AG10803 (cell line): Measurements from ENCODE around the gene S100P.

Experiments
- DNase-seq: peaks from one replicate; pipeline ENCODE4 v3.0.0; 2010; ENCODE audit warnings: low read depth
- H3K4me3 ChIP-seq: 2 replicates; pipeline ENCODE4 v1.5.1; 2011; ENCODE audit warnings: mild to moderate bottlenecking, low read length, control low read depth
- CTCF ChIP-seq: conservative IDR thresholded peaks from 2 replicates; pipeline ENCODE4 v1.5.1; 2011; ENCODE audit warnings: mild to moderate bottlenecking, low read length, control low read depth, inconsistent platforms

The S100P gene

DNA sequence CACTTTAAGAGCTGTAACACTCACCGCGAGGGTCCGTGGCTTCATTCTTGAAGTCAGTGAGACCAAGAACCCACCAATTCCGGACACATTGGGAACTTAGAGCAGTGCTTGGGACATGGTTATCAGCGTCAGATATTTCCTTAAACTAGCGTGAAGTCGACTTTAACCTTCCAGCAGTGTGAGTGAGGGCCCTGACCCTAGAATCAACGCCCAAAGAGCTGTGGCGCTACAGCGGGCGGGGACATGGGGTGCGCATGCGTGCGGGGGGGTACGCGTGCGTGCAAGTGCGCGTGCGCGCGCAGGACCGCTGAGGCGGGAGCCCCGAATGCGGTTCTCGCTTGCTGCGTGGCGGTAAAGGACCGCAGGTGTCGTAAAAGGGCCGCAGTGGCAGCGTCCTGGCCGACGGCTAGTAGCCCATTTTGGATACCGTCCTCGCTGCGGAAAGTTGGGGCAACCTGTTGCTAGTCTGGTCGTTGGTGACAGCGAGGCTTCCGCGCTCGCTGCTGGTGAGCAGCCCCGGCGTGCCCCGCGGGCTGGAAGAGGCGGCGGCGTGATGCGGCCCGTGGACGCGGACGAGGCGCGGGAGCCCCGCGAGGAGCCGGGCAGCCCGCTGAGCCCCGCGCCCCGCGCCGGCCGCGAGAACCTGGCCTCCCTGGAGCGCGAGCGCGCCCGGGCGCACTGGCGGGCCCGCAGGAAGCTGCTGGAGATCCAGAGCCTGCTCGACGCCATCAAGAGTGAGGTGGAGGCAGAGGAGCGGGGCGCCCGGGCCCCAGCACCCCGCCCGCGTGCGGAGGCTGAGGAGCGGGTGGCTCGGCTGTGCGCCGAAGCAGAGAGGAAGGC, 19.8 kb upstream of the S100P start:
- no peak for TF ChIP-seq CTCF

GRCh38 chr4:6674500-6675149, 19.1 kb upstream of the S100P start:
- DNase-seq, result no peak
- peak; percentile 26; the same call in 1 of the 2 replicates for TF ChIP-seq CTCF
- peak overlapping the region; percentile 72 for H3K4me3 ChIP-seq

More for the DNA sequence above, 19.8 kb upstream of the S100P start:
- DNase-seq, result peak; percentile 95
- peak overlapping the region; percentile 72 for H3K4me3 ChIP-seq

GRCh38 chr4:6676722-6677558, 16.7 kb upstream of the S100P start:
- no peak overlapping the region for H3K4me3 ChIP-seq
- TF ChIP-seq CTCF, result no peak

DNA sequence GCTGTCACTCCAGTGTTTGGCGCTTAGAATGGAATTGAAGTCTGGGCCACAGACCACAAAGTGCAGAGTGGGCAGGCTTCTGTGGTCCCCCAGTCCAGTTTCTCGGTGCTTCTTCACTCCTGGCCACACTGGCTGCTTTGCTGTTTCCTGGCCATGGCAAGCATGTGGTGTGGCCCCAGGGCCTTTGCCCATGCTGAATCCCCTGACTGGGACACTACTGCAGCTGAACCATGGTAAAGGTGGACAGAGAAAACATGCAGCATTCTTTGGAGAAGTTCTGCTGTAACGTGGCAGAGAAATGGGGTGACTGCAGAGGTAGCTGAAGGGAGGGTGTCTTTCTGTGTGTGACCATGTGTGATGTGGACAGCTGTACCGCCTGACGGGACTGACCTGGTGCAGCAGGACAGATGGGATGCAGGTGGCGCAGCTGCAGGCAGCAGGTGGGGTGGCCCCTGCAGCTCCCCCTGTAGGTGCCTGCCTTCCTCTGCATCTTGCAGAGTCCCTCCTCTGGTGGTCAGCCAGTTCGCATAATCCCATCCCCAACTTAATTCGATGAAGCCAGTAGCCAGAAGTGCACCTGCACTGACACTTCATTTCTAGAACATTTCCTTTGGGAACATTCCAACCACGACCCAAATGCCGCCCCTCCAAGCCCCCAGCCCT, 13.2 kb upstream of the S100P start:
- no peak for TF ChIP-seq CTCF
- DNase-seq, result no peak
- no peak overlapping the region for H3K4me3 ChIP-seq

More at GRCh38 chr4:6676722-6677558, 16.7 kb upstream of the S100P start:
- no peak for DNase-seq

DNA sequence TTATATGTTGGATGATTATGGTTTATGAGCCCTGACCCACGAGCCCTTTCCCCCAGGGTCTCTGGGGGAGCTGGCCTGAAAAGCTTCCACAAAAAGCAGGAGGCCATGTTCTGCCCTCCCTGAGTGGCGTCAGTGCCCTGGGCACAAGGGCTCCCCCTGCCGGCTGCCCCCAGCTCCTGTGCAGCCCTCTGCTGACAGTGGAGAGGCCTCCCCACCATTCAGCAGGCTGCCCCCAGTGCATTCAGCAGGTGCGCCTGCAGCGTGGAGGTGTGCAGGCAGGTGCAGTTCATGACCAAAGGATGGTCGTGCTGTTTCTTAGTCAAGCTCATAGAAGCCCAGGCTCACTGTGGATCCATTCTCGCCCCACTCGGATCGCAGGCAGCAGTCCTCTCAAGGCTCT, 12.5 kb upstream of the S100P start:
- H3K4me3 ChIP-seq, result no peak overlapping the region
- DNase-seq, result no peak
- peak; percentile 11; the same call in 1 of the 2 replicates for TF ChIP-seq CTCF

DNA sequence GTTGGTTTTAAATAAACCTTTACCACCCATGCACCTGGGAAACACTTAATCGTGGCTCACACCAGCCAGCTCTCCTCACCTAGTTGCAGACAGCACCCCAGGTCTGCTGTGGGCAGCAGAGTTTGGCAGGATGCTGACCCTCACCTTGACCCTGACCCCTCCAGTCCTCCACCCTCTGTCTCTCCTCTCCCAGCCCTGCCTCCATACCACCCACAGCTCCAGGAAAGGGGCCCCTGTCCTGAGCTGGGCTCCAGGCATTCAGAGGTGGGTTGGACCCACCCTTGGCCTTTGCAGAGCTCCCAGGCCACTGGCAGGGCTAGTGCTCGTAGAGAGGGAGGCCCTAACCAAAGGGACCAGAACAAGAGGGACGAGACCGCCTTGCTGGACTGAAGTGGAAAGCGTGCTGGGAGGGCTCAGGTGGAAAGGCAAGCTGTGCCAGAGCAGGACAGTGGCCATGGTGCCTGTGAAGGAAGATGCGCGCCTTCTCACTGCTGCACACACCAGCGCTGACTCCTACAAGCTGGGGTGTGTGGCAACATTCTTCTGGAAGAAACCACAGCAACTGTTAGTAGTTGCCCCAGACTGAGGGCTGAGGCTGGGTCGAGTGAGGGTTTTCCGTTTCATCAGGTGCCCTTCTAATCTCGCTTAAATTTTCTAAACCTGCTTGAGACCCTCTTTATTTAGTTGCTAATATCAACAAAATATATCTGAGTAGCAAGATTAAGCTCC, 10.7 kb upstream of the S100P start:
- no peak for TF ChIP-seq CTCF
- no peak overlapping the region for H3K4me3 ChIP-seq
- no peak for DNase-seq
